Testis (tissue), 2 donors: ENCODE results near the gene ASTN1.

Source experiments
- CTCF ChIP-seq, 3 experiments: fragments of 450-650 bp in 2 of 3; fragments of 200-600 bp in 1 of 3; sonication (generic) in 1 of 3; IDR thresholded peaks; one replicate each; pipeline ENCODE4 v1.5.1; 2016 to 2019; ENCODE audit warnings: antibody characterized with exemption in 3 of 3, mild to moderate bottlenecking in 2 of 3, moderate library complexity in 1 of 3
- POLR2A ChIP-seq: fragments of 450-650 bp; IDR thresholded peaks from one replicate; pipeline ENCODE4 v1.6.1; 2017; ENCODE audit warnings: antibody characterized with exemption, mild to moderate bottlenecking, moderate library complexity

DNA sequence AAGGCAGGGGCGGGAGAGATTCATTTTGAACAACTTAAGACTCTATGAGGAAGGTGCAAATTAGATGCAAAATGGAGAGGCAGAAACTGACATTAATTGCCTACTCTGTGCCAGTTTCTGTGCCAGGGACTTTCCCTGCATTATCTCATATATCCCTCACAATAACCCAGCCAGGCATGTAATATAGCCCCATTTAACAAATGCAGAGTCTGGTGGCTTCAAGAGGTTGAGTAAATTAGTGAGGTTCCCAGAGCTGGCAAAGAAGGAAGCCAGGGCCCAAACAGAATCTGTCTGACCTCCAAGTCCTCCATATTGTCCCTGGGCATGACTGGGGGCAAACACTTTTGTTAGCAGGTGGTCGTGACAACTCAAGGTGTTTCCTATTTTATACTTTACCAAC is 199.8 kb downstream of the ASTN1 start:
- TF ChIP-seq CTCF (IDR thresholded peaks at IDR 0.05): no peak
- TF ChIP-seq POLR2A: no peak
